ENCODE results near the gene DHRSX.
"Not testable (repeated sequence)": the region's sequence is repeated elsewhere in the genome, so short reads cannot be mapped to it uniquely, and the experiment has no call there.

The DHRSX gene

GRCh38 chrX:2265658-2266444, 234.9 kb downstream of the DHRSX start:
- DNase-seq (ENCODE audit: low read depth, low spot score) = not testable (repeated sequence)

GRCh38 chrX:2264179-2265030, 236.4 kb downstream of the DHRSX start:
- no peak for DNase-seq (ENCODE audit: low read depth, low spot score)

- no peak for DNase-seq (ENCODE audit: low read depth, low spot score)
These were observed 237.6 kb downstream of the DHRSX start for GRCh38 chrX:2263203-2263602.

GRCh38 chrX:2262668-2263055, 238.1 kb downstream of the DHRSX start:
- DNase-seq (ENCODE audit: low read depth, low spot score) = no peak

- no peak for DNase-seq (ENCODE audit: low read depth, low spot score)
These were observed 238.7 kb downstream of the DHRSX start for GRCh38 chrX:2261831-2262667.

GRCh38 chrX:2252331-2253065, 248.3 kb downstream of the DHRSX start:
- DNase-seq (ENCODE audit: low read depth, low spot score) = no peak

- DNase-seq (ENCODE audit: low read depth, low spot score) = no peak
These were observed 249.6 kb downstream of the DHRSX start for GRCh38 chrX:2251211-2251610.

GRCh38 chrX:2243913-2244460, 256.8 kb downstream of the DHRSX start:
- DNase-seq (ENCODE audit: low read depth, low spot score) = no peak

GRCh38 chrX:2242980-2243379, 257.8 kb downstream of the DHRSX start:
- DNase-seq (ENCODE audit: low read depth, low spot score) = no peak

GRCh38 chrX:2242326-2242725, 258.4 kb downstream of the DHRSX start:
- DNase-seq (ENCODE audit: low read depth, low spot score) = no peak

- not testable (repeated sequence) for DNase-seq (ENCODE audit: low read depth, low spot score)
These were observed 259.3 kb downstream of the DHRSX start for GRCh38 chrX:2241496-2241895.

- not testable (repeated sequence) for DNase-seq (ENCODE audit: low read depth, low spot score)
These were observed 260.0 kb downstream of the DHRSX start for GRCh38 chrX:2240761-2241160.

GRCh38 chrX:2237976-2238375, 262.8 kb downstream of the DHRSX start:
- DNase-seq (ENCODE audit: low read depth, low spot score) = no peak

- no peak for DNase-seq (ENCODE audit: low read depth, low spot score)
These were observed 269.1 kb downstream of the DHRSX start for GRCh38 chrX:2231570-2232192.

- no peak for DNase-seq (ENCODE audit: low read depth, low spot score)
These were observed 270.3 kb downstream of the DHRSX start for GRCh38 chrX:2230457-2230856.

- DNase-seq (ENCODE audit: low read depth, low spot score) = no peak
These were observed 272.2 kb downstream of the DHRSX start for GRCh38 chrX:2228536-2228935.

- DNase-seq (ENCODE audit: low read depth, low spot score) = no peak
These were observed 273.7 kb downstream of the DHRSX start for GRCh38 chrX:2226906-2227656.

GRCh38 chrX:2226182-2226581, 274.6 kb downstream of the DHRSX start:
- no peak for DNase-seq (ENCODE audit: low read depth, low spot score)

- DNase-seq (ENCODE audit: low read depth, low spot score) = no peak
These were observed 276.1 kb downstream of the DHRSX start for GRCh38 chrX:2224597-2225235.
